GM21786 (cell line): ENCODE results near the gene TSPEAR.

ENCODE experiments used
- ATAC-seq: cut with Tn5 transposase; IDR thresholded peaks from one replicate; pipeline ENCODE4 v1.9.1; 2021; ENCODE audit not compliant: unreplicated experiment

The TSPEAR gene

DNA sequence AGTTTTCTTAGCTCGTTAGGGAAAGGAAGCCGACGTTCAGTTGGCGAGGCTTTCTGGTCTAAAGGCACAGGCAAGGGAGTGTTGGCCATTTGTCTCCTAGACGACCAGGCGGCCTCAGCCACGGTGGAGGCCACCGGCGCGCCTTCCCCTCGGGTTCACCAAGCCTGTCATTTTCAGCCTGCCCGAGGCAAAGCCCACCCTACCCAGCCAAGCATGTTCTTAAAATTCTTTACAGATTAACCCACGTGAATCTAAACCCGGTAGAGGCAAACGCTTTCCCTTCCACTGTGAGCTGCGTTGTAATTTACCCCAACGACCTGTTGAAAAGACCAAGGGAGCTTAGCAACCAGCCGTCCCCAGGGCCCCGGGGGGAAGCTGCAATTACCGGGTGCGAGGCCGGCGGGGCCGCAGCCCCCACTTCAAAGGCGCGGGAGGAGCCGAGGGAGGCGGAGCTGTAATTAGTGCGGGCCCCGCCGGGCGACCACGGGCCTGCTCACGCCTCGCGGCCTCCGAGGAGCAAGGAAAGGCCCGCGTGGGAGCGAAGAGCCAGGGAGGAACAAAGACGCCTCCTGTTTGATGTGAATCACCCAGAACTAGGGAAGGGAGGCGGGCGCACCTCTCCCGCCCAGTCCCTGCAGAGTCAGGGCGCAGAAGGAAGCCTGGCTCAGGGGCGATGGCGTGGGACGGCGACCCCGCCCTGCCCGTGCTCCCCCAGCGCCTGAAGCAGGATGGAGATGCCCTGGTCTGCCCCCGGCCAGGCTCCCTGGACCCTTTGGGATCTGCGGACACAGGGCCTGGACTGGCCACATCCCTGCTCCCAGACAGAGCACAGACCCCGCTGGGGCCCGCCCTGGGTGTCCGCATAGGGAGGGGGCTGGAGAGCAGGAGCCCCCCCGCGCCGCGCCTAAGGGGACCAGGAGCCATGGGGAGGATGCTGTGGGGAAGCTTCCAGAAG is 12.1 kb upstream of the TSPEAR start:
- no peak for ATAC-seq

DNA sequence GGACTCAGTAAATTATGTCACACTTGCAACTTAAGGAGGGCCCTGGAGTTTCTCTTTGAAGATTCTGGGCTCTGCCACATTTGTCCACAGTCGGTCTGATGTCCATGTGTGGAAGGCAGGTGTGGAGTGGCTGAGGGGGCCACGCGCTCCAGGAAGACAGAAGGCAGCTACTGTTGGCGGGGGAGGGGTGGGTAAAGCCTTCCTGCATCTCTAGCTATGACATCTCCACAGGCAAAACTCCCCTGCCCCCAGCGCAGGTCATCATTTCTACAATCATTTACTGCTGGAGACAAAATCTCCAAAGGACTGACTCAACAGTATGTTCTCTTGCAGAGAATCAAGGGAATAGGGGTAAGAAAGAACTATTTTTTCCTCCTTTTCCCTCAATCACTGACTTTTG is 11.4 kb upstream of the TSPEAR start:
- no peak for ATAC-seq

- no peak for ATAC-seq
These were observed 8.8 kb upstream of the TSPEAR start for GRCh38 chr21:44720170-44720569.

DNA sequence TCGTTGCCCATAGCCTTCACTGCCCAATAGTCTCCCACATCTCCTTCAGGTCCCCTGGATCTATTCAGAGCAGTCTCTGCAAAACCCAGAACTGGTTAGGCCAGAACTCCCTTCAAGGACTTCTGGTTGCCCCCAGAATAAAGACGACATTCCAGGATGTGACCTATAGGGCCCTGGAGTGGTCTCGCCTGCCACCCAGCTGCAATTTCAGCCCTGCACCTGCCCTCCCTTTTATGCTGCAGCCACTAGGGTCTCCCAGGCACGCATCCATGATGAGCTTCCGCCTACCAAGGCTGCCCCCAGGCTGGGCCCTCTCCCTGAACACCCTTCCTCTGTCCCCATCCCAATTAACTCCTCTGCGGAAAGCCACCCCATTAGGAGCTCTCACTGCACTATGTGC is 7.2 kb upstream of the TSPEAR start:
- no peak for ATAC-seq

- no peak for ATAC-seq
These were observed 6.7 kb upstream of the TSPEAR start for GRCh38 chr21:44718093-44718492.

DNA sequence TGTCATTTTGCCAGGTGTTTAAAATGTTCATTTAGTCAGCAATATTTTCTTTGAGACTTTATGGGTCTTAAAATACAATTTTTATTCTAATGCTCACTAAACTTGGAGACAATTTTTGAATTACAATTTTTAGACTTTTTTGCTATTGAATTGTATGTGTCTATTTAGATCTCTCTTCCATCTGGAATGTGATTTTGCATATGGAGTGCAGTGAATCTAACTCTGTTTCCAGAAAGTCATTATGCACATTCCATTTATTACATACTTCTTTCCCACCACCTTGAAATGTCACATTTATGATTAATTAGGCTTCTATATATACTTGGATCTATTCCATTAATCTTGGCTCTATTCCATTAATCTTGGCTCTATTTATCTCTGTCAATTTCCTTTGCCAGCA is 5.6 kb upstream of the TSPEAR start:
- ATAC-seq = no peak

GRCh38 chr21:44714905-44715304 is 3.5 kb upstream of the TSPEAR start:
- ATAC-seq = no peak

- ATAC-seq = no peak
These were observed 2.5 kb upstream of the TSPEAR start for GRCh38 chr21:44713846-44714245.

DNA sequence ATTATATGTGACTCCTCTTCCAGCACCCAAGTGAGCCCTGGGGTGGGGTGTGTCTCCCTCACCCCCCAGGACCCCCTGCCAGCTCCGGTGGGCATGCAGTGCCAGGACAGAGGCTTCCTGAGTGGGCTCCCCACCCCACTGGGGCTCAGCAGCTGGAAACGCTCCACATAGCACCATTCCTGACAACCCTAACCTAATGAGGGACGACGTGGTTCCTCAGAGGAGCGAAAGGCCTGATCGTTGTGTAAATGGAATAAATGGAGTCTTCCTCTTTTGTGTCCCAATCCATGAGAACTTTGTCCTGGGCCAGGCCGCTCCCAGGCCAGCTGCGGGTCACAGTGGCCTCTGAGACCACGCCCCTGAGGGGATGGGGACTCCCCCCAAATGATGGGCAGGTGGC is 1.8 kb upstream of the TSPEAR start:
- no peak for ATAC-seq

GRCh38 chr21:44712203-44713028 is 1.0 kb upstream of the TSPEAR start:
- ATAC-seq = no peak

DNA sequence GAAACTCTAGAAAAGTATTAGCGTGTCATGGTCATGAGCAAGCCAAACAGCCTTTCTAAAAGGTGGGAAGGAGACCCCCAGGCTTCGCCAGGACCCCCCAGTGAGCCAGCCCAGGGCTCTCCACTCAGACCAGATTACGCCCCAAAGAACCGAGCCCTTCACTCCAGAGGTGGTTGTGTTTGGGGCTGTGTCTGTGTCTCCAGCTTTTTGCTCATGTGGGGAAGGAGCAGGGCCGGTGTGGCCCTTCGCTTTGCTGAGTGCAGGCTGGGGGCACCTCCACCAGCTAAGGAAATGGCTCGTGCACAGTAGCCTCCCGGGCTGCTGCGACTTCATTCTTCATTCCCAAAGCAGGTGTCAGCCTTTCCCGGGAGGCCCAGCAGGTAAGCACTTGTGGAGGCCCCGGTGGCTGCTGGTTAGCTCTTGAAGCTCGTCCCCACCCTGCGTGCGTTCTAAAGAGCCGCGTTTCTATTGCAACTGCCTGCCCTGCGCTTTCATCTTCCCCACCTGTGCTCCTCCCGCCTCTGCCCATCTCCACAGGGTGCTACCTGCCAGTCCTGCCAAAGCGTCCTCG is 531 bp downstream of the TSPEAR start:
- no peak for ATAC-seq

DNA sequence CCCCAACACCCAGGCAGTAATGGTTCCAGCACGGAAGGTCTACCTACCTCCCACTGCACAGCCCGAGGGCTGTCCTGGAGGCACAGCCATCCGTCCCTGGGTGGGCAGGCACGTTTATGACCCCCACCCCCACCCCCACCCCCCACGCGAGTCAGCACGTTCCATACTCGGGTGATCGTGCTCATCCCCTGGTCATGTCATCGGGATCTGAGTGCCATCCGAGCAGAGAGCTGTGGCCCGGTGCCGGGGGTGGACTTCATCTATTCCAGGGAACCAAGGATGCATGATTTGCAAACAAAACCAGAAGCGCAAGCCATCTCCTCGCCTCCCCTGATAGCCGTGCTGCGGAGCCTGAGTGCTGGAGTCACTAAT is 1.1 kb downstream of the TSPEAR start:
- ATAC-seq = no peak

GRCh38 chr21:44709426-44710293 is 1.7 kb downstream of the TSPEAR start:
- no peak for ATAC-seq

DNA sequence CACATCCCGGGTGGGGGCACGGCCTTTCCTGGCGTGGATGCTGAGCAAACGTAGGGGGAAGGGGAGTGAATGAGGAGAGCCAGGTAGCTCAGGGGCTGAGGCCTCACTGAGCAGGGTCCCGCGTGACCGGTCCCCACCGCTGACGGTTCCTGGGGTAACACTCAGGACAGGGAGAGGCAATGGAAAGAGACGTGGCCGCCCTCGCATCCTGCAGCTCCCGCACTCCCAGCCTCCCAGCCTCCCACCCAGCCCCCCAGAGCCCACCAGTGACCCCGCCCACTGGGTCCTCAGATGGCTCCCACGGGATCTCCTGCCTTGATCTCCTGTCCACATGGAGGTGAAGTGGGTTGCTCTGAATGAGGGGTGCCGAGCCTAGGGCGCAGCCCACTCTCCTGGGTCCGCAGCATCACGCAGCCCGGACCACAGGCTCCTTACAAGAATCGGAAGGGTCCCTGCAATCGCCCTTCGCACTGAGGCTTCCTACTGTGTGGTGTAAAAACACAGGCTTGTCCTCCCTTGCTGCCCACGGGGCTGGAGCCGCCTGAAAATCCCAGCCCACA is 2.4 kb downstream of the TSPEAR start:
- ATAC-seq = no peak

DNA sequence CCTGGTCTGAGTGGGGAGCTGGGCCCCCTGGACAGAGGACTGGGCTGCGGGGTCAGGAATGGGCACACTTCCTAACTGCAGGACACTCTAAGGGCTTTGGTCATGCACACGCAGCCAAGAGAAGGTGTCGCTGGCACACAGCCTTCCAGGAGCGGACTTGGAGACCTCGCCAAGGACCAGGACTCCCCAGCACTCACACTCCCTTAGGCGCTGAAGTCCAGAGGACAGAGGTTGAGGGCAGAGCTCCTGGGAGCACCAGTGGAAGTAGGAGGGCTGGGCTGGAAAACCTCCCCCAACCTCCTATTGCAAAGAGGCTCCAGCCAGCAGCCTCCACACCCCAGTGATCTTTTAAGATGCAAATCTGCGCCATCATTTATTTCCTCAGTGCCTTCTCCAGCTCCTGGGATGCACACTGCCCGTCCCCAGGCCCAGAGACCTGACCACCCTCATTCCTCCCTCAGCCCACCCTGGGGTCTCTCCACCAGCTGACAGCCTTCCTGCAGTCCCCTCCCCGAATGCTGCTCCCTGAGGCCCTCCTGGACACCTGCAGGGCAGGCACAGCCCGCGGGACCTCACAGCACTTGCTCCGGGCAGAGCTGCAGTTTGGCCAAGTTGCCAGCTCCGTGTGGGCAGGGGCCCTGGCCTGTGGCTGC is 3.0 kb downstream of the TSPEAR start:
- ATAC-seq = no peak

DNA sequence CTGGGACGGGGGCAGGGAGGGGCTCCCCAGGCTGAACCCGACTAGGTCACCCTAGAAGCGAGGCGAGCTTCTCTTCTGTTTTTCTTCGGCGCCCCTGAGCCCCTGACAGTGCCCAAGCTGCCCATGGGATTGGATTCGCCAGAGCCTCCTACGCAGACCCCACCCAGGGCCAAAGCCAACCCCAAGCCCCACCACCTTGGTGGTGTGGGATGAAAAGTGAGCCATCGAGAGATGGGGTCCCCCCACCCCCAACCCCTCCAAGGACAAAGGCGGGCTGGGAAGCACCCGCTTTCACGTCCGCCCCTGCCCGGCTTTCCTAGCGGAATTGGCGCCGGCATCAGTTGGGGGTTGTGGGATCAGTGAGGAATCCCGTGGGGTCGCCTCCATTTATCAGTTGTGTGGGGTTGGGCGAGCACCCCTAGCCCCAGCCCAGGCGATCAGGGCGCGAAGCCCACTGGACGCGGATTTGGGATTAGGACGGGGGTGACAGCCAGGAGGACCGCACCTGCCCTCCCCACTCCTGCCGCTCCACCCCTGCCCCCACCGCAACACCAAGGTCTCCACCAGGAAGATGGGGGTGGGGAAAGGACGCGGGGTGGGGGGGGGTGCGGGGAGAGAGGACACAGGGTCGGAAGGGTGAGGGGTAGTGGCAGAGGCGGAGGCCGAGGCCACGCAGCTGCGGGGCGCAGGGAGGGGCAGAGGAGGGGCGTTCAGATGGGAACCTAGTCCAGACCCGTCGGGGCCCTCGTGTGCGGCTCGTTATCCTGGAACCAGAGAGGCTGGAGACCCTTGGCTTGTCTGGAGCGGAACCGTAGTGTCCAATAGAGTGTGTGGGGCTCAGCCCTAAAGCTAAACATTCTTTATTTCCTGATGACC is 4.4 kb downstream of the TSPEAR start:
- ATAC-seq = no peak

DNA sequence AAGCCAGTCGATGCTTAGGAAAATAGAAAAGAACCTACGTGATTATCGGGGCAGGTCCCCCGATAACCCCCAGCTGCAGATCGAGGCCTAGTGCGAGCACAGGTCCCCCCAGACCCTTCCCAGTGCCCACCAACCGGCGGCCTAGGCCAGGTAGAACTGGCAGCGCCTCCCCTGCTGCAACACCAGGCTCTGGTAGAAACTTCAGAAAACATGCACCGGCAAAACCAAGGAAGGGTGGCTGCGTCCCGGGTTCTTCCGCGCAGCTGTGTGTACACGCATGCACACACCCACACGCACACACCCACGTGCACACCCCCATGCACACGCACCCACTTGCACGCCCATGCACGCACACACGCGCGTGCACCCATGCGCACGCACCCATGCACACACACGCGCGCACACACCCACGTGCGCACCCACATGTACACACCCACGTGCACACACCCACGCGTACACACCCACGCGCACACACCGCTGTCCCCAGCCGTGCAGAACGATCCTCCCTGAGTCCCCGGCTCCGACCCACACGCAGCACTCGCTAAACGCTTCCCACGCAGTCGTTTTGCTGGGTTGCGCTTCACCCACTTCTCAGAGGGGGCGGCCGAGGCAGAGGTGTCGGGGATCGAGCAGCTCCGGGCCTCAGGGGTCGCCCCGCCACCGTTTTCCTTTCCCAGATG is 5.2 kb downstream of the TSPEAR start:
- no peak for ATAC-seq

DNA sequence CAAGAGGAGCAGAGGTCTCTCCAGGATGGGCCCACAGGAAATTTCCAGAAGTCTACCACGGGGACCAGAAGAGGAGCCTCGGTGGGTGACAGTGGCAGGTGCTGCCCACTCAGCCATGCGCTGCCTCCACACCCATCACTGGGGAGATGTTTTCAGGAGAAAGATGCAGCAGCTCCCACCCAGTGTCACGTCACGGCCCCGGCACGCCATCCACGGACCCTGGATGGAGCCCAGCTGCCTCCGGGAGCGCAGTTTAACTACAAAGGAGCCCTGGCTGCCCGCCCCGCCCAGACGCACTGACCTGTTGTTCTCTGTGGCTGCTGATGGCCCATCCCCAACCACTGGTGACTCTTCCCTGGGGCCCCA is 6.8 kb downstream of the TSPEAR start:
- no peak for ATAC-seq
